Liver (tissue), 3 donors: ENCODE results near the gene APOBEC3C.

Experiments
- GABPA ChIP-seq, 2 donors: IDR thresholded peaks in 1 of 2; conservative IDR thresholded peaks in 1 of 2; 2 replicates each; pipeline ENCODE4 v1.6.1; 2016; ENCODE audit warnings: antibody characterized with exemption in 2 of 2, mild to moderate bottlenecking in 1 of 2, moderate library complexity in 1 of 2
- HNF4G ChIP-seq: IDR thresholded peaks from 2 replicates; pipeline ENCODE4 v1.6.1; 2016; ENCODE audit warnings: antibody characterized with exemption
- JUND ChIP-seq, 2 donors: IDR thresholded peaks; 2 replicates each; pipeline ENCODE4 v1.6.1; 2016; ENCODE audit warnings: antibody characterized with exemption in 2 of 2
- RAD21 ChIP-seq, 2 donors: IDR thresholded peaks; 2 replicates each; pipeline ENCODE4 v1.6.1; 2016; ENCODE audit warnings: antibody characterized with exemption in 2 of 2, mild to moderate bottlenecking in 2 of 2
- REST ChIP-seq: IDR thresholded peaks from 2 replicates; pipeline ENCODE4 v1.6.1; 2016; ENCODE audit warnings: antibody characterized with exemption, mild to moderate bottlenecking
- SP1 ChIP-seq: IDR thresholded peaks from 2 replicates; pipeline ENCODE4 v1.6.1; 2018; ENCODE audit warnings: antibody characterized with exemption, mild to moderate bottlenecking
- TAF1 ChIP-seq: conservative IDR thresholded peaks from 2 replicates; pipeline ENCODE4 v1.6.1; 2016; ENCODE audit warnings: antibody characterized with exemption, mild to moderate bottlenecking
- YY1 ChIP-seq: IDR thresholded peaks from 2 replicates; pipeline ENCODE4 v1.6.1; 2016; ENCODE audit warnings: antibody characterized with exemption, mild to moderate bottlenecking
- TF ChIP-seq, protein P1 (sequence below): fragments of 150-350 bp; IDR thresholded peaks from 2 replicates; pipeline ENCODE4 v1.5.1; 2017; ENCODE audit warnings: improper control_type of control experiment, low read depth, low read length; ENCODE audit not compliant: missing input control
- TF ChIP-seq, protein P2 (sequence below): IDR thresholded peaks from 2 replicates; pipeline ENCODE4 v1.6.1; 2016; ENCODE audit warnings: antibody characterized with exemption
- TF ChIP-seq, protein P3 (sequence below): IDR thresholded peaks from 2 replicates; pipeline ENCODE4 v1.6.1; 2016; ENCODE audit warnings: antibody characterized with exemption
- donor health status: healthy.
- donor health status: healthy.

DNA sequence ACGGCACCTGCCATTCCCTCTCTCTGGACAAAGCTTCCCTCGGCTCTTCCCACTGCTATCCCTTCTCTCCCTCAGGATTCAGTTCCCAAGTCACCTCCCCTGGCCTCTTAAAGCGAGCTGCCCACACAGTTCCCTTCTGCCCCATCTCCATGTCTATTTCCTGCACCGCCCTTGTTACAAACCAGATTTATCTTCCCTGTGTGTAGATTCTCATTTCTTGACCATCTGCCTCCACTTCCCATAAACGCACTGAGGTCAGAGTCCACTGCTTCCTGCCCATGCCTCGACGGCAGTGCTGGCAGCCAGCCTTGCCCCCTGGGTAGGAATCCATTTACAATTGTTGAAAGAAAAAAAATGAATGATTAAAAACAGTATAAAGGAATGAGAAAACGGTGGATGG lies 43.5 kb upstream of the APOBEC3C start:
- TF ChIP-seq, protein P1, sequence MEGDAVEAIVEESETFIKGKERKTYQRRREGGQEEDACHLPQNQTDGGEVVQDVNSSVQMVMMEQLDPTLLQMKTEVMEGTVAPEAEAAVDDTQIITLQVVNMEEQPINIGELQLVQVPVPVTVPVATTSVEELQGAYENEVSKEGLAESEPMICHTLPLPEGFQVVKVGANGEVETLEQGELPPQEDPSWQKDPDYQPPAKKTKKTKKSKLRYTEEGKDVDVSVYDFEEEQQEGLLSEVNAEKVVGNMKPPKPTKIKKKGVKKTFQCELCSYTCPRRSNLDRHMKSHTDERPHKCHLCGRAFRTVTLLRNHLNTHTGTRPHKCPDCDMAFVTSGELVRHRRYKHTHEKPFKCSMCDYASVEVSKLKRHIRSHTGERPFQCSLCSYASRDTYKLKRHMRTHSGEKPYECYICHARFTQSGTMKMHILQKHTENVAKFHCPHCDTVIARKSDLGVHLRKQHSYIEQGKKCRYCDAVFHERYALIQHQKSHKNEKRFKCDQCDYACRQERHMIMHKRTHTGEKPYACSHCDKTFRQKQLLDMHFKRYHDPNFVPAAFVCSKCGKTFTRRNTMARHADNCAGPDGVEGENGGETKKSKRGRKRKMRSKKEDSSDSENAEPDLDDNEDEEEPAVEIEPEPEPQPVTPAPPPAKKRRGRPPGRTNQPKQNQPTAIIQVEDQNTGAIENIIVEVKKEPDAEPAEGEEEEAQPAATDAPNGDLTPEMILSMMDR: no peak
- no peak for TF ChIP-seq TAF1
- TF ChIP-seq, protein P2, sequence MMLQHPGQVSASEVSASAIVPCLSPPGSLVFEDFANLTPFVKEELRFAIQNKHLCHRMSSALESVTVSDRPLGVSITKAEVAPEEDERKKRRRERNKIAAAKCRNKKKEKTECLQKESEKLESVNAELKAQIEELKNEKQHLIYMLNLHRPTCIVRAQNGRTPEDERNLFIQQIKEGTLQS: no peak
- TF ChIP-seq REST: no peak
- TF ChIP-seq HNF4G: no peak
- TF ChIP-seq GABPA (IDR thresholded peaks at IDR 0.05 in 1 of 2, conservative IDR thresholded peaks at IDR 0.05 in 1 of 2): no peak
- TF ChIP-seq YY1: no peak
- TF ChIP-seq, protein P3, sequence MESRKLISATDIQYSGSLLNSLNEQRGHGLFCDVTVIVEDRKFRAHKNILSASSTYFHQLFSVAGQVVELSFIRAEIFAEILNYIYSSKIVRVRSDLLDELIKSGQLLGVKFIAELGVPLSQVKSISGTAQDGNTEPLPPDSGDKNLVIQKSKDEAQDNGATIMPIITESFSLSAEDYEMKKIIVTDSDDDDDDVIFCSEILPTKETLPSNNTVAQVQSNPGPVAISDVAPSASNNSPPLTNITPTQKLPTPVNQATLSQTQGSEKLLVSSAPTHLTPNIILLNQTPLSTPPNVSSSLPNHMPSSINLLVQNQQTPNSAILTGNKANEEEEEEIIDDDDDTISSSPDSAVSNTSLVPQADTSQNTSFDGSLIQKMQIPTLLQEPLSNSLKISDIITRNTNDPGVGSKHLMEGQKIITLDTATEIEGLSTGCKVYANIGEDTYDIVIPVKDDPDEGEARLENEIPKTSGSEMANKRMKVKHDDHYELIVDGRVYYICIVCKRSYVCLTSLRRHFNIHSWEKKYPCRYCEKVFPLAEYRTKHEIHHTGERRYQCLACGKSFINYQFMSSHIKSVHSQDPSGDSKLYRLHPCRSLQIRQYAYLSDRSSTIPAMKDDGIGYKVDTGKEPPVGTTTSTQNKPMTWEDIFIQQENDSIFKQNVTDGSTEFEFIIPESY: no peak
- TF ChIP-seq JUND (IDR thresholded peaks at IDR 0.05): no peak
- TF ChIP-seq RAD21 (IDR thresholded peaks at IDR 0.05): no peak
- no peak for TF ChIP-seq SP1
